GM12801 (cell line): Measurements from ENCODE around the gene BAHD1.

Experiments
- TF ChIP-seq, protein P1 (sequence below): IDR thresholded peaks from one replicate; pipeline ENCODE4 v1.5.1; 2011; ENCODE audit warnings: control low read depth; ENCODE audit not compliant: insufficient read length; ENCODE audit errors: extremely low read depth

Gene BAHD1

DNA sequence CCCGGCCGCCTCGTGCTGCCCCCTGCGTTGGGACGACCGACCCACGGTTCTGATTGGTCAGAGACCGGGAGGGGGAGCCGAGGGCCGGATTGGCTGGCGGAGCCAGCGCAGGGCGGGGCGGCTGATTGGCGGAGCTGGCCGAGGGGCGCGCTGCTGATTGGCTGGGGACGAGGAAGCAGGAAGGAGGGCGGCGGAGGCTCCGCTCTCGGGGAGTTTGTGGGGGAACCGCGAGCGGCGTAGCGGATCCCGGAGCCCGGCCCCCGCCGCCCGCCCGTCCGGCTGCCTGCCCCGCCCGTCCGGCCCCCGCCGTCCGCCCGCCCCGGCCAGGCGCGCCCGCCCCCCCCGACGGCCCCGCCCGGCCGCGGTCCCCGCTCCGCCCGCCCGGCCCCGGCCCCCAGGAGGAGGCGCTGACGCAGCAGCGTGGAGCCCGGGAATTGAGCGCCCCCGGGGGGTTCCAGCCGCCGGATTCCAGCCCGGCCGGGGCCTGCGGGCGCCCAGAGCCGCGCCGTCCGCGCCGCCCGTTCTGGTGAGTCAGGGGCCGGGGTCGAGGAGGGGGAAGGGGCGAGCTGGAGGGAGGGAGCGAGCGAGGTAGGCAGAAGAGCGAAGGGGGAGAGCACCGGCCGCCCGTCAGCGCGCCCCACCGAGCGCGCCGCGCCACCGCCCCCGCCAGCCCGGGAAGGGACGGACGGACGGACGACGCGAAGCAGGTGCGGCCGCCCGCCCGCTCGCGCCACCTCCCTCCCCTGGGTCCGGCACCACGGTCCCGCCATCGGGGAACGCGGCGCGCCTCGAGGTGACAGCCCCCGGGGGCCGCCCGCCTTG is at the start of gene BAHD1:
BAHD1 (plus strand) TSS at position 211 of the 822 bp plus-strand sequence. CDS start 17,512 bp downstream, outside the sequence.
- TF ChIP-seq, protein P1, sequence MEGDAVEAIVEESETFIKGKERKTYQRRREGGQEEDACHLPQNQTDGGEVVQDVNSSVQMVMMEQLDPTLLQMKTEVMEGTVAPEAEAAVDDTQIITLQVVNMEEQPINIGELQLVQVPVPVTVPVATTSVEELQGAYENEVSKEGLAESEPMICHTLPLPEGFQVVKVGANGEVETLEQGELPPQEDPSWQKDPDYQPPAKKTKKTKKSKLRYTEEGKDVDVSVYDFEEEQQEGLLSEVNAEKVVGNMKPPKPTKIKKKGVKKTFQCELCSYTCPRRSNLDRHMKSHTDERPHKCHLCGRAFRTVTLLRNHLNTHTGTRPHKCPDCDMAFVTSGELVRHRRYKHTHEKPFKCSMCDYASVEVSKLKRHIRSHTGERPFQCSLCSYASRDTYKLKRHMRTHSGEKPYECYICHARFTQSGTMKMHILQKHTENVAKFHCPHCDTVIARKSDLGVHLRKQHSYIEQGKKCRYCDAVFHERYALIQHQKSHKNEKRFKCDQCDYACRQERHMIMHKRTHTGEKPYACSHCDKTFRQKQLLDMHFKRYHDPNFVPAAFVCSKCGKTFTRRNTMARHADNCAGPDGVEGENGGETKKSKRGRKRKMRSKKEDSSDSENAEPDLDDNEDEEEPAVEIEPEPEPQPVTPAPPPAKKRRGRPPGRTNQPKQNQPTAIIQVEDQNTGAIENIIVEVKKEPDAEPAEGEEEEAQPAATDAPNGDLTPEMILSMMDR: no peak

DNA sequence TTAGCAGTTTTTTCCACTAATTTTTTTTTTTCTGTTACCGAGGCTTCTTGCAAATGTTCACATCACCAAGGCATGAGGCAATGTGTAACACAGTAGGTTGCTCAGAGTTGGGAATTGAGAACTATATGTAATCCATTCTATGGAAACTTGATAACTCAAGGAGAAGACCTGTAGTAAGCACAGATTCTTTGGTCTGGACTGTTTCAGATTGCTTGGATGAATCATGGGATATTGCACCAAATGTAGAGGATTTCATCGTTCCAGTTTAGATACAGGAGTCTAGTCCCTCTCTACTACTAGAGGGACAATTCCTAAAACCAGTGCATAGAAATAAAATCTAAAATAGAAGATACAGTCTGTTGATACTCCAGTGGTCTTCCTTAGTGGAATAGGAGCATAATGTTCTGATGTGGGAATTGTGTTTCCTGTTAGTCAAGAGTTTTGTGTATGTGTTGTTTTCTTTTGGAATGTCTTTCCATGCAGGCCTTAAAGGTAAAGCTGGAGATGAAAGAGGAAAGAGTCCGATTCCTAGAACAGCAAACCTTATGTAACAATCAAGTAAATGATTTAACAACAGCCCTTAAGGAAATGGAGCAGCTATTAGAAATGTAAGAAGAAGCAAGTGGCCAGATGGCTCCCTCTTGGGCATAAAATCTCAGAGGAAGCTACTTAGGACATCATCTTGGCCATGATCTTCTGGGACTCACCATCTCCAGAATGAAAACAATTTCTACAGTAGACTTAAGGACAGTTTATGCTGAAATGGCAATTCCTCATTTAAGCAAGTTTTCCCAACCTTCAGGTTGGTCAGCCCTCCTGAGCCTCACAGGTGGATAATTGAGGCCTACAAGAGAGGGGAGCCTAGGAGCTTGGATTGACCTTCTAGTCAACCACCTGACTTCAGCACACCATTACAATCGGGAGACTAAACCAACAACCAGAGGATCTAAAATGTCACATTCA is 47.5 kb upstream of the BAHD1 start:
- TF ChIP-seq, protein P1: no peak

DNA sequence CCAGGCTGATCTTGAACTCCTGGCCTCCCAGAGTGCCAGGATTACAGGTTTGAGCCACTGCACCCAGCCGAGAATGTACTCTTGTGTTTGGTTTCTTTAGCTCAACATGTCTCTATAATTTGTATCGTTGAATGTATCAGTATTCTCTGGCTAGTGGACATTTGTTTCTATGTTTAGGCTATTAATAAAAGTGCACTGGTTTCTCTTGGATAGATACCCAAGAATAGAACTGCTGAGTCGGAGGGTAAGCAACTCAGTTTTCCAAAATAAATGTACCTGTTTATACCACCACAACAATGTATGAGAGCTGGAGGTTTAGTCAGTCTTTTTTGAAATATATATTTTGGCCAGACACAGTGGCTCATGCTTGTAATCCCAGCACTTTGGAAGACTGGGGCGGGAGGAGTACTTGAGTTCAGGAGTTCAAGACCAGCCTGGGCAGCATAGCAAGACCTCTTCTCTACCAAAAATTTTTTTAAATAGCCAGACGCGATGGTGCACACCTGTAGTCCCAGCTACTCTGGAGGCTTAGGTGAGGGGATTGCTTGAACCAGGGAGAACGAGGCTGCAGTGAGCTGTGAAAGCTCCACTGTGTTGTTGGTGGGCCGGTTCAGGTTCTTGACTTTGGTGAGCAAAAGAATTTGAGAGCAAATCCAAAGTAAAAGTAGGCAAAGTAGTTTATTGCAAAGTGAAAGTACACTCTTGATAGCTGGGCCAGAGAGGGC is 42.9 kb upstream of the BAHD1 start:
- TF ChIP-seq, protein P1: no peak

DNA sequence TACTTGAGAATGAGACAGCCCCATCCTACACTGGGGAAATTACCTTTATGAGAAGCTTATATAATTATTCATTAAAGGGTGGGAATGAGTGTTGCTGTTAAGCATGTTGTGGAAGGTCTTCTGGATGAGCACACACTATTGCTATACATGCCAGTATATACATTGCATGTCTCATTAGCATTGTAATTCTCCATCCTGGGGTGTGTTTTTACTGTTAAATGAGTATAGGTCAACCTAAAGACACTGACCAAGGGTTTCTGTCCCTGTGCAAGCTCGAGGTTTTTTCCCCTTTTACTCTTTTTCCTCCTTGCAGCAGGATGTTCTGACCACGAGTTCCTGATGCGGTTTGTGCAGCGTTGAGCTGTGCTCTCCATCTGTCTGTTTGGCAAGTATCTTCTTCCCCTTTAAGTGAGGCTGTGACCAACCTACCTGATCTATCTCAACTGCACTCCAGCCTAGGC is 42.3 kb upstream of the BAHD1 start:
- TF ChIP-seq, protein P1: no peak

DNA sequence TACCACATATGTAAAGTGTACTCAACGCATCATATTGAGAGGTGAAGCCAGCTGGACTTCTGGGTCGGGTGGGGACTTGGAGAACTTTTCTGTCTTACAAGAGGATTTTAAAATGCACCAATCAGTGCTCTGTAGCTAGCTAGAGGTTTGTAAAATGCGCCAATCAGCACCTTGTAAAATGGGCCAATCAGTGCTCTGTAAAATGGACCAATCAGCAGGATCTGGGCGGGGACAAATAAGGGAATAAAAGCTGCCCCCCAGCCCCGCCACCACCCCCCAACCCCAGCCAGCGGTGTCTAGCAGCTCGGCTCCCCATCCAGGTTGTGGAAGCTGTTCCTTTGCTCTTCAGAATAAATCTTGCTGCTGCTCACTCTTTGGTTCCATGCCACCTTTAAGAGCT is 41.4 kb upstream of the BAHD1 start:
- TF ChIP-seq, protein P1: no peak

- TF ChIP-seq, protein P1: no peak
Observed at GRCh38 chr15:40405501-40406381, 35.0 kb upstream of the BAHD1 start, which contains the start of gene IVD. IVD (plus strand) TSS chr15:40405795; CDS start chr15:40405828, 33 bp downstream.
